GM21786 (cell line): ENCODE measurements around the gene CAMKMT.
"Not testable (repeated sequence)": the region's sequence is repeated elsewhere in the genome, so short reads cannot be mapped to it uniquely, and the experiment has no call there.

Experiments used
- ATAC-seq: cut with Tn5 transposase; IDR thresholded peaks from one replicate; pipeline ENCODE4 v1.9.1; 2021; ENCODE audit not compliant: unreplicated experiment

The CAMKMT gene

DNA sequence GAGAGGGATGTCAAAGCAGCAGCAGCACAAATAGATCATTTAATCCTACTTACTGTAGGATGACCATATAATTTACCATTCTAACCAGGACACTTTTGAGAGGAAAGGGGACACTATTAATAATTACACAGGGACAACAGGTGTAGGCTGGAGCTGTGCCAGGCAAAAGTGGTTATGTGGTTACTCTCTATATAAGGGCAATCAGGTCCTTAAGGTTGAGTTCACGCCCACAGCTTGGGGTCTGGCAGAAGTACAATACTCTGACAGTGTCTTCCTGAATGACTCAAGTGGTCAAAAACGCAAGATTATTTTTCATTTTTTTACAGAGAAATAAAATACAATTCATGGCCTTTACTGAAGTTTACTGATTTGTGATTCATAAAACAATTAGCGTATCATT, 3.2 kb upstream of the CAMKMT start:
- peak; percentile 29 for ATAC-seq

GRCh38 chr2:44360749-44361329, 908 bp upstream of the CAMKMT start:
- peak; percentile 5 for ATAC-seq

GRCh38 chr2:44362207-44363015, 664 bp downstream of the CAMKMT start:
- peak; percentile 11 for ATAC-seq

DNA sequence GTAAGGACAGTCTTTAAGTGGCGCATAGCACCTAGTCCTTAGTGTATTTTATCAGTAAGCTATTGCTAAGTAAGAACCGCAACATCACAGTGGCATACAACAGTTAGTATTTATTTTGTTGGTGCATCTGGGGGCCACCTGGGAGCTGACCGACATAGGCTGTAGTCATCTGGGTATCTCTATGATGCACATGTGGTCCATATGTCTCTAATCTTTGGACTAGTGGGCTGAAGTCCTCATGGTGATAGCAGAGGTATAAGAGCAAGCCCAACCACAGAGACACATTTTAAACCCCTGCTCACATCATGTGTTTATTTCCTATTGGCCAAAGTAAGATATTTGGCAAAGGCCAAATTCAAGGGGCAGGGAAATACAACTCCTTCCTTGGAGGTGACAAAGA, 2.9 kb downstream of the CAMKMT start:
- ATAC-seq = no peak

DNA sequence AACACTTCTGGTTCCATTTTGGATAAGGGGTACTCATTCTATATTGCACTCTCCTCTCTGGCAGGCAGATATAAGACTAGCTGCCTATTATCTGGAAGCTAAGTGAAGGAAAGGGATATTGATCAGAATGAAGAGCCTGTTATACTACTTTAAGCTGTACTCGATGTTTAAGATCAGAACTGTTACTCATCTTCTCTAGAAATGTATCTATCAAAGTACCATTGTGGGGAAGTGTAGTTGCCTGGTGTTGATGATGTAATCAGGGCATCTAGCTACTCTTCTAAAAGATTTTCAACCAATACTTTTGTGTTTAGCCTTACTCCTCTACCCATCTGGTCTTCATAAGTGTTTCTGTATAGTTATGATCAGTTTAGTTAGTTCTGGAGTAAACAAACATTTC, 5.8 kb downstream of the CAMKMT start:
- ATAC-seq = no peak

DNA sequence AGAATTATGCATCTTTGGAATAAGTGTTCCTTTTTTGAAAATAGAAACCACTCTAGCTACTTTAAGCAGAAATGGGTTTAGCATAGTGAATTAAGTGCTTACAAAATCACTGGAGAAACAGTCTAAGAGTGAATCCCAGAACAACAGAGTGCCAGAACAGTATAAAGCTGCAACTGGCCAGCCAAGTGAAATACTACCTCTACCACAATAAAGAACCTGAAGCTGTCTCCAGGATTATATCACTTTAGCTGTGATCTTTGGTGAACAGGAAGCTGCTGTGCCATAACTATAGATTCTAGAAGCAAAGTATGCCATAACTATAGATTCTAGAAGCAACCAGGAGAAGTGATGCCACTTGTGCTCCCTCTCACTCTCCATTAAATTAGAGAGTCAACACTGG, 7.6 kb downstream of the CAMKMT start:
- no peak for ATAC-seq

GRCh38 chr2:44371445-44371844, 9.7 kb downstream of the CAMKMT start:
- no peak for ATAC-seq

DNA sequence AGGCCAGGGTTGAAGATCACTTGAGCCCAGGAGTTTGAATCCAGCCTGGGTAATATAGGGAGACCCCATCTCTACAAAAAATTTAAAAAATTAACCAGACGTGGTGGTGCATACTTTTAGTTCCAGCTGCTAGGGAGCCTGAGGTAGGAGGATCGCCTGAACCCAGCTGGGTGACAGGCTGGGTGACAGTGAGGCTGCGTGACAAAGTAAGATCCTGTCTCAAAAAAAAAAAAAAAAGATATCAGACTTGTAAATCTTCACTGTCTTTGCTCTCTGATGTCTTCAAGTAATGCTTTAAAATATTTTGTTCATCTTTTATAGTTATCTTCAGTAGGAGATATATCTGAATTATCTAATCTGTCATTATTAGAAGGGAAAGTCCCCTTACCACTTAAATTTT, 10.5 kb downstream of the CAMKMT start:
- ATAC-seq = no peak

DNA sequence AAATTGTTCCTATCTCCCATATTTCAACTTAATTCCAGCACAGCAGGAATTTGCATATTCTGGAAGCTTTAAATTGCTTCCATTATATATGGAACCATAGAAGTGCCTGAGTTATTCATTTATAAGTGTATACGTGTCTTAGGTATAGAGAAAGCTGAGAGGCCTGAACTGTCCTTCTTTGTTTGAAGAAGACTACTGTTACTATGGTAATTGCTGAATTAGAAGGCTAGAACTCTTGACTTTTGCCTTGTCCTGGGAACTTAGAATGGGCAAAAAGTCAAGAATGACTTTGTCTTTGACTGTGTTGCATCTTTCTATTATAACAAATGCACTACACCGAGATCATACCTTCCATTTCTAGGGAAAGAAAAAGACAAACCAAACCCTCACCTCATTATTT, 15.7 kb downstream of the CAMKMT start:
- no peak for ATAC-seq

- not testable (repeated sequence) for ATAC-seq
Measured at GRCh38 chr2:44385226-44385625, 23.5 kb downstream of the CAMKMT start.

DNA sequence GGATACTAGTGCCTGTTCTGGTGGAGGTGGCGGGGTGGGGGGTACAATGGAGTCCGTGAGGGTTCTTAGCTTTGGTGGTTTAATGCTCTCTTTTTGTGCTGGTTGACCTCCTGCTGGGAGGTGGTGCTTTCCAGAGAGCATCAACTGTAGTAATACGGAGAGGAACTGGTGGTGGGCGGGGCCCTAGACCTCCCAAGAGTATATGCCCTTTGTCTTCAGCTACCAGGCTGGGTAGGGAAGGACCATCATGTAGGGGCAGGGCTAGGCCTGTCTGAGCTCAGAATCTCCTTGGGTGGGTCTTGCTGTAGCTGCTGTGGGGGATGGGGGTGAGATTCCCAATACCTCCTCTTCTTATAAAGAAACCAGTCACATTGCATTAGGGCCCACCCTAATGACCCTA, 27.1 kb downstream of the CAMKMT start:
- no peak for ATAC-seq

- no peak for ATAC-seq
Measured at GRCh38 chr2:44389895-44390294, 28.1 kb downstream of the CAMKMT start.

DNA sequence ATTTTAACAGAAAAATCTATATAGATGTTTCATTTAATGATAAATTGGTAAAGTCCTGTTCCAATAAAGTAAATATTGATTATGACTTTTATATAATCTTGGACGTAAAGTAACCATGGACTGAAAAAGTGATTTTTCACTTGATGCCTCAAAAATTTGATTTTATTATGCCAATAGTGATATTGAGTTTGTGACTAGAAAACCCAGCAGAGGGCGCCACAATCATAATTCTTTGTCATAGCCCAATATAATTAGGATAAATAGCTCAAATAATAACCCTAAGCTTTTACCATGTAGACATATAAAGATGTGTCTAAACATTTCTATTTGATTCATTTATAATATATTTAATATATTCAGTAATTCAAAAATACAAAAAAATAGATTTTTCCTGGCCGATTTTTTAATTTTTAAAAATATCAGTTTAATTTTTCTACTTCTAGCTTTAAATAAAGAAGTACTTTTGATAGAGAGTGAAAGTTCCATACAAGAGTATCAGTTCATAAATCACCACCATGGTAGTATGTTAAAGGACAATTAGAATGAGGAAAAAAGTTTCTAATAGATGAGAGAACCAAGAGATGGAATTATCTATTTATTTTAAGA, 30.7 kb downstream of the CAMKMT start:
- no peak for ATAC-seq

DNA sequence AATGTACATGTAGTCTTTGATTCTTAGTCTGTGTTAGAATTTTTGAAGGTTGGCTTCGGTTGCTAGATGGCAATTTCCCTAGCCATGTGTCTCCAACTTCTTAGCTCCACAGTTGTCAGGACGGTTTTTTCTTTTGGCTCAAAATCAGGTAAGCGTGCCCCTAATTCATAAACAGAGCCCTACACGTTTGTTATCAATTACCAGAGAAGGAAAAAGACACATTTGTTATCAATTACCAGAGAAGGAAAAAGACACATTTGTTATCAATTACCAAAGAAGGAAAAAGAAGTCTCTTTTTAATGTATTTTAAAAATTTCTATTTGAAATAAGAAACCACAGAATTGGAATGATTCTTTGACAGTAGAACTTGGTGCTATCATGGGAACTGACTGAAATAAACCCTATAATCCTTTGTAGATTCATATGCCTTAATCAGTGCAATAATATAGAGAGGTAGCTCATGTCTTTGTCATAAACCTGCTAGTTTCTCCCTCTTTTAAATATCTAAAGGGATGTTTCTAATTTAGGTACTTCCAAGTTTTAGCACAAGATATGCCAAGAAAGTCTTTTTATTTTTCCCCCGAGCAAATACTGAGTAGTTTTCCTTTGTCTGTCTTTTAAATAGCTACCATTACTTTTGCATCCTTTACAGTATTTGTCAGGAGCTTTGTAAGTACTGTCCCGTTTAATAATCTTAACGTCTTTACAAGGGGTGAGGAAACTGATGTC, 35.9 kb downstream of the CAMKMT start:
- ATAC-seq = no peak

DNA sequence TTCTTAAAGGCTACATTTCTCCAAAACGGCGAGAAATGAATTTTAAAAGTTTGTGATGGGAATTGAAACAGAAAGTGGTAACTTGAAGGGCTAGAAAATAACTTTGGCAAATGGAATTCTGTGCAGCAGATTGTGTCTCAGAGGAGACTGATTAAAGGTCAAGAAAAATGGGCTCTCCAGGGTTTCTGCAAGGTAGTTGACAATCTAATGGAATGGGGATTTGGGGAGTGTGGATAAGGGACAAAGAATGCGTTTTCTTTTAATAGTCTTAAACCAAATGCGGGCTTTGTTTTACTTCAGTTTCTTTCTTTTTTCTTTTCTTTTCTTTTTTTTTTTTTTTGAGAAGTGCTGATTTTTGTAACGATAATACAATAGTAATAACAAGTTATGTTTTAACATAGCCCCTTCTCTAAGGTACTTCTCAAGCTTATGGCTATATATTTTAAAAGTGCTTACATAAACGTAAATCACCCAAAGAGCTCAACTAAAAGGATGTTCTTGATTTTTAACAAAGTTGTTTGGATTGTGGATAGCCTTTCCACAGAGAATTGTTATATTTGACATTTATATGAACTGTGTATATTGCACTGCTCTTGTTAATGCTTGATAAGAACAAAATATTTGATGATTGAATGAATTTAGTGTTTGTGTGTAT, 36.6 kb downstream of the CAMKMT start:
- ATAC-seq = no peak

DNA sequence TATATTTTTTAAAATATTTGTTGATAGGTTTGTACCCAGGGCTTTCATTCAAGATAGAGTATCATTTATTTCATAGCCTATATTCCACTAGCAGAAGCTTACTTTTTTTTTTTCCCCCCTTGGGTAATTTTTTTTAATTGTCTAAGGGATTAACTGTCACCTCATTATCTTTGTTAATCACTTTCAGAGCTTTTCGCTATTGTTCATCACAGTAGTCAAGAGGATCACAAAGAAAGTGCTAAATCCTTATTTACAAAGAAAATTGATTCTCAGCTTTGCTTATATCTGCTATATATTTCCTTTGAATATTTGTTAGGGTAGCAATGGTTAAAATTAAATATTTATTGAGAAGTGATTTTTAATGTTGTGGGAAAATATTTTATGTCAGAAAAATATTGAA, 59.0 kb downstream of the CAMKMT start:
- ATAC-seq = no peak

- ATAC-seq = no peak
Measured at GRCh38 chr2:44424211-44424610, 62.5 kb downstream of the CAMKMT start.

GRCh38 chr2:44429034-44429433, 67.3 kb downstream of the CAMKMT start:
- ATAC-seq = no peak

GRCh38 chr2:44430342-44430741, 68.6 kb downstream of the CAMKMT start:
- ATAC-seq = no peak

DNA sequence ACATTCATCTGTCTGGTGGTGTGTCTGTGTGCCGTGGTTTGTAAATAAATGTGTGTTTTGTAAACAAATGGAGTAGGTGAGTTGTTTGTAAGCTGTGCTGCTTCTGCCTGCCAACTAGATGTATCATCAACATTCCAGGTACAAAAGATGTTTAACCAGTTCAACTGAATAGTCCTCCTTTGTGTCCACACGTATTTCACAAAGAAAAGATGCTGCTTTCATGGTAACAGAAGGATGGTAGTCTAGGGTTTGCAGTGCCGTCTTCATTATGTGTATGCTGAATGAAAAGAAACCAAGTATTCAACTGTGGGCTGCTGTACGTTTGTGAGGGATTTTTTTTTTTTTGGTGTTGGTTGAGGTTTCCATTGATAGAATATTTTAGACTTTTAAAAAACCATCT, 72.1 kb downstream of the CAMKMT start:
- no peak for ATAC-seq

DNA sequence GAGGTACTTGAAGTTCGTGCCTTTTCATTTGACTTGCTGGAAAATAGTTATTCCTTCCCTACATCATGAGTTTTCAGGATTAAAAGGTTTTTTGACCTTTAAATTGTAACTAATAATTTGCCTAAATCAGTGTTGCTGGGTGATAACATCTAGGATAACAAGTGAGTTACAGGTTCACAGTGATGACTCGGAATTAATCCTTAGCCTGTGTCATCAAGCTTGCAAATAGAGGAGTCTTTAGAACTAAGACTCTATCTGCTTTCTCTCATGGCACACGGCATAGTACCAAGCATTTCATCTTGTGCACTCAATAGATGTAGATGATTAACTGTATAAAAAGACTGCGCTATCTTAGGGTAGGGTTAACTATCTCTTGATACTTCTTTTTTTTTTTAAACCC, 79.5 kb downstream of the CAMKMT start:
- no peak for ATAC-seq
